HepG2 (cell line): ENCODE results near the gene ZNF814. TPM values are rescaled to one million over a fixed set of nuclear protein-coding genes. Genes with fewer than 3 reads are reported as not detected.

Experiments
- ADNP ChIP-seq: sonication (generic); formaldehyde crosslinking; IDR thresholded peaks from 2 replicates; pipeline ENCODE4 v1.4.0; 2020; ENCODE audit warnings: missing genetic modification reagents
- AHR ChIP-seq: IDR thresholded peaks from 2 replicates; pipeline ENCODE4 v1.6.1; 2018; ENCODE audit warnings: missing genetic modification reagents, missing compliant biosample characterization
- BRF2 ChIP-seq: sonication (generic); formaldehyde crosslinking; IDR thresholded peaks from 2 replicates; pipeline ENCODE4 v1.8.1; 2022; ENCODE audit warnings: mild to moderate bottlenecking, missing genetic modification reagents
- CAMTA2 ChIP-seq: sonication (generic); formaldehyde crosslinking; IDR thresholded peaks from 2 replicates; pipeline ENCODE4 v1.4.0; 2020; ENCODE audit warnings: mild to moderate bottlenecking, missing genetic modification reagents, borderline replicate concordance
- CHD4 ChIP-seq: fragments of 200-600 bp; sonication (generic); IDR thresholded peaks from 2 replicates; pipeline ENCODE4 v1.7.0; 2017; ENCODE audit warnings: mild to moderate bottlenecking, low read length, borderline replicate concordance
- FOXJ3 ChIP-seq: sonication (generic); formaldehyde crosslinking; IDR thresholded peaks from 2 replicates; pipeline ENCODE4 v1.4.0; 2020; ENCODE audit warnings: missing genetic modification reagents, mild to moderate bottlenecking, borderline replicate concordance
- HNRNPK ChIP-seq: fragments of 200-400 bp; formaldehyde crosslinking; IDR thresholded peaks from 2 replicates; pipeline ENCODE4 v1.6.1; 2018; ENCODE audit warnings: low read length, low read depth, moderate library complexity, mild to moderate bottlenecking; ENCODE audit not compliant: poor library complexity, severe bottlenecking
- HOXD1 ChIP-seq: sonication (generic); formaldehyde crosslinking; IDR thresholded peaks from 2 replicates; pipeline ENCODE4 v1.5.0; 2020; ENCODE audit warnings: missing genetic modification reagents
- KAT8 ChIP-seq: IDR thresholded peaks from 2 replicates; pipeline ENCODE4 v1.6.1; 2016; ENCODE audit warnings: missing genetic modification reagents, missing compliant biosample characterization
- MEIS1 ChIP-seq: sonication (generic); formaldehyde crosslinking; IDR thresholded peaks from 2 replicates; pipeline ENCODE4 v1.9.0; 2021; ENCODE audit warnings: mild to moderate bottlenecking, missing genetic modification reagents, moderate library complexity, borderline replicate concordance
- MYNN ChIP-seq: sonication (generic); formaldehyde crosslinking; IDR thresholded peaks from 2 replicates; pipeline ENCODE4 v1.4.0; 2020; ENCODE audit warnings: mild to moderate bottlenecking, low read depth, missing genetic modification reagents
- PHF8 ChIP-seq: sonication (generic); formaldehyde crosslinking; IDR thresholded peaks from 2 replicates; pipeline ENCODE4 v1.5.0; 2020; ENCODE audit warnings: missing genetic modification reagents
- RCOR2 ChIP-seq: IDR thresholded peaks from 2 replicates; pipeline ENCODE4 v1.6.1; 2016; ENCODE audit warnings: missing biosample characterization, missing genetic modification reagents
- RXRB ChIP-seq: IDR thresholded peaks from 2 replicates; pipeline ENCODE4 v1.6.1; 2016; ENCODE audit warnings: borderline replicate concordance, missing genetic modification reagents, missing compliant biosample characterization
- YEATS4 ChIP-seq: sonication (generic); formaldehyde crosslinking; IDR thresholded peaks from 2 replicates; pipeline ENCODE4 v1.4.0; 2020; ENCODE audit warnings: missing genetic modification reagents, borderline replicate concordance
- ZC3H13 ChIP-seq: sonication (generic); formaldehyde crosslinking; IDR thresholded peaks from 2 replicates; pipeline ENCODE4 v1.8.1; 2023; ENCODE audit warnings: mild to moderate bottlenecking, missing genetic modification reagents, moderate library complexity
- ZNF335 ChIP-seq: sonication (generic); formaldehyde crosslinking; IDR thresholded peaks from 2 replicates; pipeline ENCODE4 v1.4.0; 2020; ENCODE audit warnings: missing genetic modification reagents
- ZNF33B ChIP-seq: sonication (generic); formaldehyde crosslinking; IDR thresholded peaks from 2 replicates; pipeline ENCODE4 v1.5.1; 2020; ENCODE audit warnings: mild to moderate bottlenecking, missing genetic modification reagents
- ZNF513 ChIP-seq: sonication (generic); formaldehyde crosslinking; conservative IDR thresholded peaks from 2 replicates; pipeline ENCODE4 v1.5.0; 2020; ENCODE audit warnings: missing genetic modification reagents
- ZNF615 ChIP-seq: sonication (generic); formaldehyde crosslinking; IDR thresholded peaks from 2 replicates; pipeline ENCODE4 v1.5.0; 2020; ENCODE audit warnings: mild to moderate bottlenecking, missing genetic modification reagents, borderline replicate concordance
- ZNF883 ChIP-seq: sonication (generic); formaldehyde crosslinking; IDR thresholded peaks from 2 replicates; pipeline ENCODE4 v1.5.1; 2020; ENCODE audit warnings: mild to moderate bottlenecking, missing genetic modification reagents; ENCODE audit errors: not compliant biosample characterization
- polyA plus RNA-seq, 8 experiments: library from polyadenylated mRNA; depleted of rRNA in 3 of 8; stranded (reverse) in 7 of 8; unstranded in 1 of 8; fragments of >200 nt; fragmentation: Illumina TruSeq in 4 of 8; extraction: Trizol in 4 of 8; gene quantifications; 2 replicates each; pipeline versions ENCODE4 v1.2.1 to v1.2.3, GENCODE V29; 2011 to 2016; ENCODE audit warnings: low read depth in 4 of 8, missing spikeins in 1 of 8, mixed read lengths in 1 of 8; ENCODE audit not compliant: insufficient read depth in 1 of 8
- total RNA-seq, 5 experiments: library from RNA; depleted of rRNA; stranded (reverse); fragments of >200 nt; fragmentation: Illumina TruSeq; extraction: Trizol; gene quantifications; 2 replicates each; pipeline ENCODE4 v1.2.3, GENCODE V29; 2016; ENCODE audit warnings: low read depth in 1 of 5
- TF ChIP-seq, protein P1 (sequence below): conservative IDR thresholded peaks from 2 replicates; pipeline ENCODE4 v1.6.1; 2018; ENCODE audit warnings: missing genetic modification reagents
- TF ChIP-seq, protein P2 (sequence below): sonication (generic); formaldehyde crosslinking; IDR thresholded peaks from 2 replicates; pipeline ENCODE4 v1.4.0; 2020; ENCODE audit warnings: missing genetic modification reagents, mild to moderate bottlenecking, borderline replicate concordance
- TF ChIP-seq, protein P3 (sequence below): sonication (generic); formaldehyde crosslinking; IDR thresholded peaks from 2 replicates; pipeline ENCODE4 v1.8.1; 2023; ENCODE audit warnings: mild to moderate bottlenecking, missing genetic modification reagents, borderline replicate concordance

ZNF814 gene
- total and polyA plus RNA-seq, 2 of the 13 experiments (the other 11 are each of a cell fraction or from before 2014, with no cell fraction given), result 2.5 to 3.4 TPM

GRCh38 chr19:57819475-57820148, 69.2 kb downstream of the ZNF814 start (continued):
- TF ChIP-seq BRF2 (CRISPR knock-in tag) (no peak), ZNF335 (peak; percentile 89), HNRNPK (no peak), FOXJ3 (CRISPR knock-in tag) (peak; percentile 48; the same call in 1 of the 2 replicates), ZNF615 (CRISPR knock-in tag) (no peak), ZC3H13 (CRISPR knock-in tag) (no peak; the same call in 1 of the 2 replicates), ZNF883 (peak; percentile 42), ZNF33B (CRISPR knock-in tag) (no peak), MEIS1 (CRISPR knock-in tag) (no peak; the same call in 1 of the 2 replicates), ADNP (peak; percentile 23; the same call in 1 of the 2 replicates), AHR (CRISPR knock-in tag) (peak; percentile 50; the same call in 1 of the 2 replicates), MYNN (CRISPR knock-in tag) (no peak), PHF8 (CRISPR knock-in tag) (peak; percentile 90), HOXD1 (peak; percentile 58; the same call in 1 of the 2 replicates), KAT8 (CRISPR knock-in tag) (peak; percentile 90), RXRB (CRISPR knock-in tag) (peak; percentile 52; the same call in 1 of the 2 replicates), CHD4 (no peak), ZNF513 (CRISPR knock-in tag) (no peak), CAMTA2 (CRISPR knock-in tag) (no peak), RCOR2 (CRISPR knock-in tag) (no peak), YEATS4 (peak; percentile 97)
- TF ChIP-seq, protein P1, sequence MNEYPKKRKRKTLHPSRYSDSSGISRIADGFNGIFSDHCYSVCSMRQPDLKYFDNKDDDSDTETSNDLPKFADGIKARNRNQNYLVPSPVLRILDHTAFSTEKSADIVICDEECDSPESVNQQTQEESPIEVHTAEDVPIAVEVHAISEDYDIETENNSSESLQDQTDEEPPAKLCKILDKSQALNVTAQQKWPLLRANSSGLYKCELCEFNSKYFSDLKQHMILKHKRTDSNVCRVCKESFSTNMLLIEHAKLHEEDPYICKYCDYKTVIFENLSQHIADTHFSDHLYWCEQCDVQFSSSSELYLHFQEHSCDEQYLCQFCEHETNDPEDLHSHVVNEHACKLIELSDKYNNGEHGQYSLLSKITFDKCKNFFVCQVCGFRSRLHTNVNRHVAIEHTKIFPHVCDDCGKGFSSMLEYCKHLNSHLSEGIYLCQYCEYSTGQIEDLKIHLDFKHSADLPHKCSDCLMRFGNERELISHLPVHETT (CRISPR knock-in tag), result peak; percentile 26; the same call in 1 of the 2 replicates
- TF ChIP-seq, protein P2, sequence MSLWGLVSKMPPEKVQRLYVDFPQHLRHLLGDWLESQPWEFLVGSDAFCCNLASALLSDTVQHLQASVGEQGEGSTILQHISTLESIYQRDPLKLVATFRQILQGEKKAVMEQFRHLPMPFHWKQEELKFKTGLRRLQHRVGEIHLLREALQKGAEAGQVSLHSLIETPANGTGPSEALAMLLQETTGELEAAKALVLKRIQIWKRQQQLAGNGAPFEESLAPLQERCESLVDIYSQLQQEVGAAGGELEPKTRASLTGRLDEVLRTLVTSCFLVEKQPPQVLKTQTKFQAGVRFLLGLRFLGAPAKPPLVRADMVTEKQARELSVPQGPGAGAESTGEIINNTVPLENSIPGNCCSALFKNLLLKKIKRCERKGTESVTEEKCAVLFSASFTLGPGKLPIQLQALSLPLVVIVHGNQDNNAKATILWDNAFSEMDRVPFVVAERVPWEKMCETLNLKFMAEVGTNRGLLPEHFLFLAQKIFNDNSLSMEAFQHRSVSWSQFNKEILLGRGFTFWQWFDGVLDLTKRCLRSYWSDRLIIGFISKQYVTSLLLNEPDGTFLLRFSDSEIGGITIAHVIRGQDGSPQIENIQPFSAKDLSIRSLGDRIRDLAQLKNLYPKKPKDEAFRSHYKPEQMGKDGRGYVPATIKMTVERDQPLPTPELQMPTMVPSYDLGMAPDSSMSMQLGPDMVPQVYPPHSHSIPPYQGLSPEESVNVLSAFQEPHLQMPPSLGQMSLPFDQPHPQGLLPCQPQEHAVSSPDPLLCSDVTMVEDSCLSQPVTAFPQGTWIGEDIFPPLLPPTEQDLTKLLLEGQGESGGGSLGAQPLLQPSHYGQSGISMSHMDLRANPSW (CRISPR knock-in tag), result no peak
- TF ChIP-seq, protein P3, sequence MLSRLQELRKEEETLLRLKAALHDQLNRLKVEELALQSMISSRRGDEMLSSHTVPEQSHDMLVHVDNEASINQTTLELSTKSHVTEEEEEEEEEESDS (CRISPR knock-in tag), result no peak
